Adipose tissue (tissue), 3 donors: ENCODE results near the gene FAM13A. TPM values are rescaled to one million over a fixed set of nuclear protein-coding genes. Genes with fewer than 3 reads are reported as not detected.

ENCODE experiments used
- H3K27ac ChIP-seq: one replicate; pipeline ENCODE4 v1.5.1; 2013; ENCODE audit warnings: low read depth, low read length
- WGBS, 3 donors: extraction: QIAGEN DNeasy Blood & Tissue Kit; methylation state at CpG; one replicate each; pipeline ENCODE4 v1.1.7; 2013; 5-methylcytosine and 5-hydroxymethylcytosine counted together
- polyA plus RNA-seq, 3 donors: library from polyadenylated mRNA; stranded (reverse); fragments of 200-250 nt; gene quantifications; one replicate each; pipeline ENCODE4 v1.2.3, GENCODE V29; 2013
- donor health status: healthy with polysubstance abuse.
- donor health status: Bipolar disorder and iron deficiency.
- donor health status: healthy.

Gene FAM13A
- polyA plus RNA-seq, 3 donors: 12.4 to 26.9 (median 12.9) TPM

GRCh38 chr4:88731381-88731780 lies 325.6 kb downstream of the FAM13A start:
- H3K27ac ChIP-seq: no peak overlapping the region
- 63 to 89% (median 73%) methylated on average over 4 of the region's 4 CpGs for WGBS, 3 donors

- H3K27ac ChIP-seq: no peak overlapping the region
- WGBS, 3 donors: 63 to 95% (median 80%) methylated on average over 5 of the region's 5 CpGs
Observed at GRCh38 chr4:88730811-88731210, 326.2 kb downstream of the FAM13A start.

GRCh38 chr4:88729146-88729760 lies 327.7 kb downstream of the FAM13A start:
- no peak overlapping the region for H3K27ac ChIP-seq
- WGBS, 3 donors: 67 to 79% (median 71%) methylated on average over 6 of the region's 6 CpGs

GRCh38 chr4:88728146-88728545 lies 328.8 kb downstream of the FAM13A start:
- 64 to 86% (median 85%) methylated on average over 6 of the region's 6 CpGs for WGBS, 3 donors
- no peak overlapping the region for H3K27ac ChIP-seq

- WGBS, 3 donors: 78 to 84% (median 78%) methylated on average over 2 of the region's 2 CpGs
- H3K27ac ChIP-seq: no peak overlapping the region
Observed at GRCh38 chr4:88725986-88726385, 331.0 kb downstream of the FAM13A start.

GRCh38 chr4:88725143-88725542 lies 331.8 kb downstream of the FAM13A start:
- 93 to 94% (median 94%) methylated on average over 4 of the region's 4 CpGs for WGBS, 3 donors
- no peak overlapping the region for H3K27ac ChIP-seq

- H3K27ac ChIP-seq: no peak overlapping the region
- 79 to 88% (median 86%) methylated on average over 2 of the region's 2 CpGs for WGBS, 3 donors
Observed at GRCh38 chr4:88724406-88724805, 332.6 kb downstream of the FAM13A start.

- WGBS, 3 donors: 64 to 80% (median 79%) methylated on average over 2 of the region's 2 CpGs
Observed at GRCh38 chr4:88722828-88723227, 334.2 kb downstream of the FAM13A start.

GRCh38 chr4:88722276-88722780 lies 334.7 kb downstream of the FAM13A start:
- H3K27ac ChIP-seq: no peak overlapping the region
- 88 to 96% (median 92%) methylated on average over 10 of the region's 10 CpGs for WGBS, 3 donors

More at GRCh38 chr4:88722828-88723227, 334.2 kb downstream of the FAM13A start:
- H3K27ac ChIP-seq: no peak overlapping the region

- no peak overlapping the region for H3K27ac ChIP-seq
- WGBS, 3 donors: 72 to 92% (median 81%) methylated on average over 10 of the region's 10 CpGs
Observed at GRCh38 chr4:88720451-88721428, 336.2 kb downstream of the FAM13A start.

- 78 to 97% (median 91%) methylated on average over 1 of the region's 1 CpG for whole genome bisulfite sequencing, 3 donors
- no peak overlapping the region for H3K27ac ChIP-seq
Observed at GRCh38 chr4:88719381-88719780, 337.6 kb downstream of the FAM13A start.

- H3K27ac ChIP-seq: no peak overlapping the region
- WGBS, 3 donors: 97 to 99% (median 98%) methylated on average over 5 of the region's 5 CpGs
Observed at GRCh38 chr4:88718098-88718497, 338.9 kb downstream of the FAM13A start.

- 71 to 89% (median 78%) methylated on average over 1 of the region's 1 CpG for WGBS, 3 donors
Observed at GRCh38 chr4:88713782-88714181, 343.2 kb downstream of the FAM13A start.

GRCh38 chr4:88709989-88710388 lies 347.0 kb downstream of the FAM13A start:
- no peak overlapping the region for H3K27ac ChIP-seq
- WGBS, 3 donors: 97 to 100% (median 98%) methylated on average over 1 of the region's 1 CpG

More at GRCh38 chr4:88713782-88714181, 343.2 kb downstream of the FAM13A start:
- H3K27ac ChIP-seq: no peak overlapping the region

GRCh38 chr4:88706574-88706973 lies 350.4 kb downstream of the FAM13A start:
- H3K27ac ChIP-seq: no peak overlapping the region
- WGBS, 3 donors: 16 to 48% (median 46%) methylated on average over 9 of the region's 9 CpGs

- H3K27ac ChIP-seq: no peak overlapping the region
- 55 to 86% (median 72%) methylated on average over 3 of the region's 3 CpGs for WGBS, 3 donors
Observed at GRCh38 chr4:88705805-88706492, 351.0 kb downstream of the FAM13A start.

GRCh38 chr4:88705223-88705622 lies 351.8 kb downstream of the FAM13A start:
- no peak overlapping the region for H3K27ac ChIP-seq

GRCh38 chr4:88702782-88703181 lies 354.2 kb downstream of the FAM13A start:
- 75 to 93% (median 77%) methylated on average over 2 of the region's 2 CpGs for WGBS, 3 donors
- H3K27ac ChIP-seq: no peak overlapping the region

- no peak overlapping the region for H3K27ac ChIP-seq
- WGBS, 3 donors: 95 to 97% (median 97%) methylated on average over 7 of the region's 7 CpGs
Observed at GRCh38 chr4:88698519-88698918, 358.5 kb downstream of the FAM13A start.
